GM19463 (cell line): Measurements from ENCODE around the gene ABHD17C.

Source experiments
- ATAC-seq: cut with Tn5 transposase; IDR thresholded peaks from one replicate; pipeline ENCODE4 v1.9.1; 2021; ENCODE audit warnings: mild to moderate bottlenecking, moderate library complexity; ENCODE audit not compliant: unreplicated experiment

ABHD17C gene

DNA sequence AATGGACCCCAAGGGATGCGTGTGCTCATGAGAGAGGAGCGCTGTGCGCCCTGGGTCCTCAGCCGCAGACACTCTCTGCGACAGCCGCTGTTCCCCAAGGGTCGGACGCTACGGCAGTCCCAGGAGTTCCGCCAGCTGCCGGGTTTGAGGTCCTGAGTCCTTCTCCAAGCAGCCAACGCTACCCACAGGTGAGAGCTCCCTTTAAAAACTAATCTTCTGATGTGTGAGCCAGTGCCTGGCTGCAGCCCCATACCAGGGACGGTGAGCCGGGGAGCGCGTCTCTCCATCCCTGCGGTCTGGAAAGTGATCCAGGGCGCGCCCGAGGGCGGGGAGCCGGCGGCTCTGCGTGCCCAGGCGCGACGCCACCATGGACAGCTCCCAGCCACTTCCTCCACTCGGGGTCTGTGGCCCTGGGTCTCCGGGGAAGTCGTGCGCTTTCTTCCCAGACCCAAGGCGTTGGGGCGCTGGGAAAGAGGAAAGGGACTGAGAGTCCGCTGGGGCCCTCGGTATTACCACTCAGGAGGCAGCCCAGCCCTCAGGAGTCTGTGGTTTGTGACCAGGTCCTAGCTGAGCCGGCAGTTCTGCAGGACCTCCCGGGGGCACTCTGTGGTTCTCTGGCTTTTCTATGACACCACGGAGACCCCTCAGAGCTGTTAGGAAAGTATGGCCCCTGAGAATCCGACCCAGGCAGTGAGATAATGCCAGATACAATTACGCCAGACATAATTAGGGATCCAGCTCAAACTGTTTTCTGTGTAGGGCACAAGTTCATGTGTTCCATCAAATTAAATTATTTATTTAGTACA, 85.5 kb downstream of the ABHD17C start:
- no peak for ATAC-seq

DNA sequence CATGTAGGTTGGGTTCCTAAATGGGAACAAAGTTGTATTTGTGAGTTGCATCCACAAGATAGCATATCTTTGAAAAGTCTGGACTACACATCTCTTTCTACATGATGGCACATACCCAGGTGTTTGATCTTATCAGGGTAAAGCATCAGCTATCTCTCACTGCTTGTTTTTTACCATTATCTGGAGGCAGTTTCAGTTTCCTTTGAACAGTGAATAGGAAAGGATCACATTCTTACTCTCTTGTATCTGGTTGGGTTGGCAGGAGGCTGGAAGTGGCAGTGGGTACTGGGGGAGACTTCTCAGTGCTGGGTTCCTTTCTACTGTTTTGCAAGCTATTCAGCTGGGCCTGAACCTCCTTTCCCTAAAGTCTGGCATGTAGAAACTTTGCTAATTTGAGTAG, 88.2 kb downstream of the ABHD17C start:
- ATAC-seq, result no peak

DNA sequence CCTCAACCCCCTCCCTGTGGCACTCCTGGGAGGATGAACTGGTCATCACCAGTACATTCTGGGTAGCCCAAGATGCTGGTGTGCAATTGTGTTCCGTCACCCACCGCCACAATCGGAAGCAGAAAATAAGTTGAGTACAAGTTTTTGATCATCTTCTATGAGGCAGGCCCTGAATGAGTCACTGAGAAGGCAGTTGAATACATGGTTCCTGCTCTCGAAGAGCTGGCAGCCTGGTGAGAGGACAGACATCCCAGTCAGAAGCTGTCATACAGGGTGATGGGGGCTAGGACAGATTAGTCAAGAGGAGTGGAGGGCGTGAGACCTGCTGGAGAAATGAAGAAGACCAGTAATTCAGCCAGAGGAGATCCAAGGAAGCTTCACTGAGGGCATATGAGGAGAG, 90.2 kb downstream of the ABHD17C start:
- ATAC-seq, result no peak

DNA sequence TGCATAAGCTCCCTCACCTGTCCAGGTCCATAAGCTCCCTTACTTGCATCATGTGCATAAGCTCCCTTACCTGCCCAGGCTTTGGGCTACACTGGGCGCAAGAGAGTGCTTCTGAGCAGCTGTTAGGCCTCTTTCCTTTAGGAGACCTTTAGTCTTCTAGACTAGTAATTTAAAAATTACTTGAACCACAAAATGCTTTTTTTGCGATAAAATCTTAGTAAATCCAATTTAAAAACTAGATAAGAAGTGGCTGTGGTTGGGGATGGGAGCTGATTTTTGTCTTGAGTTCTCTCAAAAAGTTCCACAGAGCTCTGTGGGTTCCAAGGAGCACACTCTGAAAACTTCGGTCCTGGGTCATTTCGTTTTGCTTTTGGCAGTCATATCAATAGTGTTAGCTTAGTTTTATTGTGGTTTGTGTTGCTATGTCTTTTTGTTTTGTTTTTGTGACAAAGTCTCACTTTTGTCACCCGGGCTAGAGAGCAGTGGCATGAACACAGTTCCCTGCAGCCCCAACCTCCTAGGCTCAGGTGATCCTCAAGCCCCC, 90.8 kb downstream of the ABHD17C start:
- no peak for ATAC-seq

DNA sequence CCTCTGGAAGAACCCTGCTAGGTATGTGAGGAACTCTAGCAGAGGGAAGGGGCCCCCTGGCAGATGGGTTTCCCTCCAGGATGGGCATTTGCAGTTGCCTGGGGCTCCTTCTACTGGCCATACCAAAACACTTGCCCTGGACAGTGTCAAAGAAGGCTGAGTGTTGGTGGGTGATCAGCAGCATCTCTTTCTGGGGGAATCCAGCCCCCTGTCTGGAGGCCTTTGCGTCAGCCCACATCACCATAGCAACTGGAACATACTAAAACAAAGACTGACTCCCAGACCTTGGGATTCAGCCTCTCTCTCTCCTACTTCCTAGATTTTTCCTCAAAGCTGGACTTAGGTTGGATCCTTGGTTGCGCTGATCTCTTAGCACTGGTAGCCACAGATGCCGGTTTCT, 92.2 kb downstream of the ABHD17C start:
- ATAC-seq, result no peak

DNA sequence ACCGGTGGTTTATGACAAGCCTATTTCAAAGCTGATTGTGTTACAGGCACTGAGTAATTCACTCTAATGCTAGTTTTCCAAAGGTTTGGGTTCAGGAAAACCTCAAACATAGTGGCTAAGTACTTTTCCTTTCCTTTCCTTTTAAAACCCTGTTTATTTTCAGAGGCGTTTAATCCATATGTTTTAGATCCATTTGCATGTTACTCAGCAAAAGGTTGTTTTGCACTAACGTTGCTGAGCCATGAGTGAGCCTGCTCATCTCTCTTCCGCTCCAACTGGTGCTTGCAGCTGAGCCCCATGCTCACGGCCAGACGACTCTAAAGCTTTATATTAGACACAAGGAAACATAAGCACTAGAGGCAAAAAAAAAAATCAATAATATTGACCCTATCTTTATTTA, 93.4 kb downstream of the ABHD17C start:
- no peak for ATAC-seq

DNA sequence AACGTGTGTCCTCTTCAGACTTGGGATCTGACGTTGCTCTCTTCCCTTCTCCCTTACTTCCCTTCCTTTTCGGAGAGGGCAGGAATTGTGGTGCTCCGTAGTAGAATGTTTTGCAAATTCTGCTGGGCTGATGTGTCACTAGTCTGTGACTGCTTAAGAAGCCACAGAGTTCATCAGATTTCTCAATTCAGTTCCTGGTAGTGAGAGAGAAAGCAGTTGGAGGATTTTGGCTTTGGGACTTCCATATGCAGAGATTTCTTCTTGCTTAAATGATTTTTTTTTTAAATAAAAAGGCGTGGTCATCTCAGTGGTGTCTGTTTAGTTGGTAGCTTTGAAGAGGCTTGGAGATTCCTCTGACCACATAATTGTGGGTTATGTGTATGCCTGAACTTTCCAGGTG, 94.2 kb downstream of the ABHD17C start:
- ATAC-seq, result no peak

DNA sequence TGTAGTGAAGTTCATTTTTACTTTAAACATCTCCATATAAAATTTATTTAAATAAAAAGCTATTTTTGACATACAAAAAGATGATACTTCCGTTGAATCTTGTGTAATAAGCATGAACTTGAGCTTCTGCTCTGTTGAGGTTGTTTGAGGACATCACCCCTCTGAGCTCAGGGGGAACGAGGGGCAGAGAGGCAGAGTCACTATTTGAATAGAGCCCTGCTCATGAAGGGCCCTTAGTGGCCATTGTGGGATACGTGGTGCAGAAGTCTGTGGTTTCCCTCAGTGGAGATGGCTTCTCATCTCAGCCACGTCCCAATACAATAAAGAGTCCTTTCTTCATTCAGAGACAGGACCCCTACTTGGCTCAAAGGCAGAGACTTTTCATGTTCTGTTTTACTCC, 94.7 kb downstream of the ABHD17C start:
- ATAC-seq, result no peak

DNA sequence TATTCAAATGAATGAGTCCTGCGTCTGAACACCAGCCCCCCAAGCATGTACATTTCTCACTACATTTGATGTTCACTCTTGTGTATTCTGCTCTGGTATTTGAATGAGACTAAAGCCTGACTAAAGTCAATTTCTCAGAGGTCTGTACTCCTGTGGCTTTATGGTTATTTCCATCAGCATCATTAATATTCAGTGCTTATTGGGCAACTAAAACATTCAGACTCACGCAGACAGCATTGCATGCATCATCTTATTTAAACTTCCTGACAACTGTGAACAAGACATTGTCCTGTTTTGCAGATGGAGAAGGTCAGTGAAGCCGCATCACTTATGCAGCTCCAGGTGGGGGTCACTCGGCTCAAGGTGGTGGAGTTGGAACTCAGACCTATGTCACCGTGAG, 95.1 kb downstream of the ABHD17C start:
- ATAC-seq, result no peak

DNA sequence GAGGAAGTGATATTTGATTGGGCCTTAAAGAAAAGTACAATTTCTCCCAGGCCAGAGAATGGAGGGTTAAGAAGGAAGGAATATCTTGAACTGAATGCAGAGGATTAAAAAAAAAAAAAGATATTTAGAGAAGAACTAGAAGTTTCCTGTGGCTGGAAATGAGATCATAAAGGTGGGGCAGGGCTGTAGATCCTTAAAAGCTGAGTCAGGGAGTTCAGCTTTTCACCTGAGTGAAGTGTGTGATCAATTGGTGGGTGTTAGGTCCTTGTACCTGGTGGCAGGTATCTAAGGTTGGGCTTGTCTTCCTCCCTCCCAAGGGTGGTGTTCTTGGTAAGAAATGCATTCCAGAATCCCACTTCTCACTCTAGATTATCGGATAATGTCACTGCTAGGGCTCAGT, 95.9 kb downstream of the ABHD17C start:
- no peak for ATAC-seq

DNA sequence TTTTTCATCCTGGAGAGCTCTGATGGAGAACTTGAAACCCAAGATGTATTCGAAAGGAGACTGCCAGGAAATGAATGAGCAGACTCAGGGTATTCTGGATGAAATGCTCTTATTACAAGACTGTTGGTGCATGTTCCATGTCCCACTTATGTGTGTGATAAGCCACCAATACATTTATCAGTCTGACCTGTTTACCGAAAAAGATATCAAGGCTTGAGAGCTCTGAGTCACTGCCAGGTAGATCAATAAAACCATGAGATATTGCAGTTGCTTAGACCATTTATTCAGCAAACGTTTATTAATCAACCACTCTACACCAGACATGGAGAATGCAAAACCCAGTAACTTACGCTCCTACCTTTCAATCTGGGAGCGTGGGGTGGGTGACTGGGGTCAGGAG, 101.3 kb downstream of the ABHD17C start:
- ATAC-seq, result no peak

DNA sequence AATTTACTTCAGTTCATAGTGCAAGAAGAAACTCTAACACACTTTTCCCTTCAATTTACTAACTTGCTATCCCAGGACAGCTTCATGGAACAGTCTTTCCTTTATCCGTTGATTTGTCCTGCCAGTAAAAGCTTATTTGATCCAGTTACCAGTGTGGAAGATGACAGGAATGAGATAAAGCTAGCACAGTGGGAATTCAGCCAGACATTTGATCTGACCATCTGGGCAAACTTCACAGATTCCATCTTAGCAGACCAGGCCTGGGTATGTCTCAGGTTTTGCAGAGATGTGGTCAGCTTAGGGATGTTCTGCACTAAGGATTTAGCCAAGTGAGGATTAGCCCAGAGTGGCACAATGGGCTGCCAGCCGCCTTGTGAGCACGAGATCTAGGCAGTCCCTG, 103.8 kb downstream of the ABHD17C start:
- ATAC-seq, result no peak

DNA sequence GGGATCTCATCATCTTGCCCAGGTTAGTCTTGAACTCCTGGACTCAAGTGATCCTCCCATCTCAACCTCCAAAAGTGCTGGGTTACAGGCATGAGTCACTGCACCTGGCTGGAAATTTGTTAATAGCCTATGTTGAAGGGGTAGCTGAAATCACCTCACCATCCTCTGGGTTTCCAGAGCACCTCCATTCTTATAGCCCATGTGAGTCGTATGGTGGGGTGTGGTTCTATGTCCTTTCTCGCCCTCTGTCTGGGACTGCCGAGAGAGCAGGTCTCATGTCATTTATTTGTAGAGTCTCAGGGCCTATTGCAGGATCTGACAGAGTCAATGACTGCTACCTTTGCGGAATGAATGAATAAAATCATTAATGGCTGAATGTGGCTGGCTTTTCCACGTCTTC, 105.0 kb downstream of the ABHD17C start:
- no peak for ATAC-seq

DNA sequence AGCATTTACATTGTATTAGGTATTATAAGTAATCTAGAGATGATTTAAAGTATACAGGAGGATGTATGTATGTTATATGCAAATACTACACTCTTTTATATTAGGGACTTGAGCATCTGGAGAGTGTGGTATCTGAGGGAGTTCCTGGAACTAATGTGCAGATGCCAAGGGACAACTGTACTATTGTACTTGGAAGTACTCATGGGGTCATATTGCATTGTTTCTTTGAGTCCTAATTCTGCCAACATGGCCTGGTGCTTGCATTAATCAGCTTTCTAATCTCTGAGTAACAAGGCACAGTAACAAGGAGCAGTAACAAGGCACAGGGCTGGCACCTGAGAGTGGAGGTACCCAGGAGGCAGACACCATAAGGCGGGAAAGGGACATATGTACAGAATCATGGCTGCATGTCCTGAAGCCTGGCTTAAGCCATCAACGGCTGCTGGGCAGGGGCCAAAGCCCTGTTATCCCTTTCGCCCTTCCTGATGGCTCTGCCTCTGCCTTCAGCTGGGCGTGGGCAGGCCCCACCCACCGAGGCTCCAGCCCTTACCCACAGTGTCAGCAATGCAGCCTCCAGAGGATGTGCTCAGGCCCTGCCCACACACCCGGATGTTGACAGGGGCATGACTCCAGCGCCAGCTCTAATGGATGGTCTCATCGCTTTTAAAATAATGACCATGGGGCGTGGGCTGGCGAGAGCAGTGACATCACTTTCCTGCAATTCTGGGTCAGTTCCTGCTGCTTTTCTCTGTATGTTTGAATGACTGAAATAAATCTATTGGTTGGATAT, 107.0 kb downstream of the ABHD17C start:
- no peak for ATAC-seq

DNA sequence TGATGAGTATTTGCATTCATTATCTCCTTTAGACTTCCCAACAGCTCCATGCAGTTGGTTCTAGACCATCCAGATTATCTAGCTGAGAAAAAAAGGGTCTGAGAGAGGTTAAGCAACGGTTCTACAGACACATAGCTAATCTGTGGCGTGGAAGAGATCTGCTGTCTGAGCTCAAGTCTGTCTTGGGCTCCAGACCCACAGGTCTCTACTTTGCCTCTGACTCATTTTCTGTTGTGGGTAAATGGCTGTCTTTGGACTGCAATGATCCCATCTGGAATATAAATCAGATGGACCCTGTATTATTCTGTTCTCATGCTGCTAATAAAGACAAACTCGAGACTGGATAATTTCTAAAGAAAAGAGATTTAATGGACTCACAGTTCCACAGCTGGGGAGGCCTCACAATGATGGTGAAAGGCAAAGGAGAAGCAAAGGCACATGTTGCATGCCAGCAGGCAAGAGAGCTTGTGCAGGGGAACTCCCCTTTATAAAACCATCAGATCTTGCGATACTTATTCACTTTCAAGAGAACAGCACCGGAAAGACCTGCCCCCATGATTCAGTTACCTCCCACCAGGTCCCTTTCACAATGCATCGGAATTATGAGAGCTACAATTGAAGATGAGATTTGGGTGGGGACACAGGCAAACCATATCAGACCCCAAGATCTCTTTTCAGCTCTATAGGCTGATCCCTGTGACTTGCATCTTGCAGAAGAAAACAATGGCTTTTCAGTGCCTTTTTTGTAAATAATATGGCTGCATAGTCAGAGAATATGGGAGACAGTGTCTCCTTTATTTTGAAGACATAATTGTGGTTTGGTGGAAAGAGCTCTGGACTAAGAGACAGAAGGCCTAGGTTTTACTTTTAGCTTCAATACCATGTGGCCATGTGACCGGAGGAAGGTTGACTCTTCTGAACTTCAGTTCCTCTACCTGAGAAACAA, 108.7 kb downstream of the ABHD17C start:
- no peak for ATAC-seq

DNA sequence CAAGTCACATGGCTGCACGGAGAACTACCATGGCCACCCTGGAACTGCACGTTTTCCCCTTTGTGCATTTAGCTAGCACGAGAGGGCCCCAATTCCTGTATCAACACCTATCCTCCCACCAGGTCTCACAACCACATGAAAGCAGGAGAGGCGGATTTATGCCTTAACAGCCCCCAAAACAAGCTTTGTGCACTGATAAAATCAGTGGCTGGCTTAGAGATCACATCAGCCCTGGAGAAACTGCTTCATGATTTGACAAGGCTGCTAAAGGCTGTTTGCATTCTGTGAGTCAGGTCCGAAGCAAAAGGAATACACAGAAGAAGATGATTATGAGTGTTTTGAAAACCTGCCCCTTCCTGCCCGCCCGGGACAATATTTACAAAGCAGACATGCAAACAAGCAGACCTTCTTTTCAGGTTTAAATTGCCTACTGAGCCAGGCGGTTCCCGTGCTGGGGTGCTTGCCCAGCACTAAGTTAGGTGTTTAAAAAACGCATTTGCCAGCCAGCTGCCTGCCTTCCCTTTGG, 109.9 kb downstream of the ABHD17C start:
- ATAC-seq, result no peak
